ENCODE results near the gene AHDC1. TPM values are rescaled to one million over a fixed set of nuclear protein-coding genes. Genes with fewer than 3 reads are reported as not detected.

The AHDC1 gene
- total RNA-seq, 1 donor from 2014 or later: 61.6 TPM

DNA sequence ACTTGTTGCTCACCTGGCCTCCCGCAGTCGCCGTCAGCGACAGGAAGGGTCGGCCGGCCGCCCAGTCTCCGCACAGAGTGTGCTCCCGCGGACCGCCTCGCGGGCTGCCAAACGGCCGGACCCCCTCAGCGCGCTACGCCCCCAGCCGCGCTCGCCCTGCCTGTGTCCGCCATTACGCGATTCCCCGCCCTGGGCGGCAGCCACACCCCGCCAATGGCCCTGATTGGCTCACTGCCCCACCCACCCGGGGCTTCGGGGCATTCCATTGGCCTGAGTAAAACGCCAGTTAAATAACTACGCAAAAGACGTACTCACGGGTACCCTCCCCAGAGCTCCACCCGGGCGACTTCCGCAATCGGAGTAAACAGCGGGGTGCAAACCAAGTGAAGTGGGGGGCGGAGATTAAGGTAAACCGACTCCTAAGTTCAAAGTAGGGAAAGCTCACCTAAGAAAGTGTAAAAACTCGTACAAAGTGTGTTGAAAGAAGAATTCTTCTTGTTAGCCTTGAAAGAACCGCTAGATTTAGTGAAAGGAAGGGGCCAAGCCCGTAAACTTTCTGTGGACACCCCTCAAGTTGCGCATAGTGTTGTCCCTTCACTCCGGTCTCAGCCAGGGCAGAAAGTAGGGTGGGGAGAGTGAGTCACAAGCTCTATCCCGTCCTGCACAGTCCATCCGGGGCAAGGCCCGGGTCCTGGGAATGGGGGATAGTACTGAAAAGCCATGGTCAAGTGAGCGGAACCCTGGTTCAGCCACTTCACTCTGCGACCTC is 113.8 kb downstream of the AHDC1 start, which contains the start of gene WASF2:
Gene WASF2, minus strand, starts transcription at position 195 of the 769 bp plus-strand sequence. CDS start 61,277 bp downstream, outside the sequence.
- peak; percentile 98 for DNase-seq (ENCODE audit: low spot score)

DNA sequence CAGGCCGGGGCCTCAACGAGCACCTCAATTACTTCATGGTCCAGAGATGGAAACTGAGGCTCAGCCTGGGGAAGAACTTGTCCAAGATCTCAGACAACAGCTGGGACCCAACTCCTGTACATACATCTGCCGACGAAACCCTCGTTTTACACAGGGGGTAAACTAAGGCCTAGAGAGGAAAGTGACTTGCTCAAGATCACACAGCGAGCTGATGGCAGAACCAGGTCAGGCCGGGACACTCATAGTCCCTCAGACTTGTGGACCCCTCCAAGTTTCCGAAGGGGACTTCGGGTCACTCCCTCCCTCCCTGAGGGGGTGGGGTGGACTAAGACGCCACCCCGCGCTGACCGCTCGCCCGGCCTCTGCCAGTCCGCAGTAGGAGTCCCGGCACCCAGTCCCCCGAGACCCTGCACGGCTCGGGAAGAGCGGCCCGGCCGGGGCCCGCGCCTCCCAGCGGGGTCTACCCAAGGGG is 114.4 kb downstream of the AHDC1 start:
- no peak for DNase-seq (ENCODE audit: low spot score)

DNA sequence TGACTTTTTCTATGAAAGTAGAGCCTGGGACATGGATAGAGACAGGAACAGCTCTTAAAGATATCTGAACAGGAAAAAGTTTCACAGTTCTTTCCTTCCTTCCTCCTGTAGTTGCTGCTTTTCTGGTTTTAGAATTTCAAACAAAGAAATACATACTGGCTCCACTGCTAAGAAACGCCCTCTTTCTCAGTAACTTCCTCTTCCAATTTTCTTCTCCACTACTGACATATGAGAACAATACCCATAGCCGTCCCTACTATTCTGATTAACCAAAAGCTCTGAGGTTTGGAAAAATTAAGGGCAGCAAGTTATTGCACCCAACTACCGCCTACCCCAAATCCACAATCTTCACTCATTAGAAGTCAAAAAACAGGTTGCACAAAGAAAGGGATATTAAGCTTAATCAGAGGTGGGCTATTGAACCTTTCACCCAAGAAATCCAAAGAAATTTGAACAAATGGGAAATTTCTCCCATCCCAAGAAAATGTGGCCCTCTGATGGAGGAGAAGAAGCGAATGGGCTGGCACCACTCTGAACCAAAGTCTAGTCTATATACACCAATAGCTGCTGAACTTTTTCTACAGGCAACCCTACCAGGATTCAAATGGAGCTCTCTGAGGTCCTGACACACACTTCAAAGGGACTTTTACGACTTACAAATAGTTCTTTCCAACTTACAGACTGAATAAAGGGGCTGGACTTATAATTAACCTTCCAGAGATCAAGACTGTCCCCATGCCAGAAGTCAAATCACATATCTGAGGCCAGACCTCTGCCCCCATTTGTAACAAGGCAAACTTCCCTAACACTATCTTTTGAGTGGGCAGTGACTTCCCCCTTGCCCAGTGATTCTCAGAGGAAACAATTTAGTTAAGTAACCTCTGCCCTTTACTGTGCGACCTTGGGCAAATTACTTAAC is 115.7 kb downstream of the AHDC1 start:
- no peak for DNase-seq (ENCODE audit: low spot score)

DNA sequence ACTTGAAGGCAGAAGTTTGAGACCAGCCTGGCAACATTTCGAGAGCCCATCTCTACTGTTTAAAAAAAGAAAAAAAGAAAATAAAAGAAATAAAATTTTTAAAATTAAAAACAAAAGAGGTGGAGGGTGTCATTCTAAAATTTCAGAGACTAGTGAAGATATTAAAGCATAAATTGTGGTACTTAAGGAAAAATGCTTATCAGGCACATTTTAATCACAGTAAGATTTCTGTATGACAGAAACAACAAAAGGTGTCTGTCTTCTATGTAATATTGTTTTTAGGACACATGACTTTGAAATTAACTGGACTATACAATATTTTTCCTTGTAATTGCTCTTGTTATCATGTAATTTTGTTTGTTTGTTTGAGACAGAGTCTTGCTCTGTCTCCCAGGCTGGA is 118.6 kb downstream of the AHDC1 start:
- no peak for DNase-seq (ENCODE audit: low spot score)

Other genes starting within 250 kb of the AHDC1 start
- 50.9 TPM for gene MAP3K6, start 237.2 kb downstream of the AHDC1 start, total RNA-seq
- gene FCN3, start 229.3 kb downstream of the AHDC1 start, total RNA-seq: 3.5 TPM
- 5.4 TPM for gene CD164L2, start 220.8 kb downstream of the AHDC1 start, total RNA-seq
- 0.09 TPM for gene GPR3, start 211.5 kb downstream of the AHDC1 start, total RNA-seq
- 124 TPM for gene WASF2, start 114.0 kb downstream of the AHDC1 start, total RNA-seq
- gene FGR, start 31.0 kb upstream of the AHDC1 start, total RNA-seq: 7.6 TPM
- 302 TPM for gene IFI6, start 68.0 kb upstream of the AHDC1 start, total RNA-seq
- 16.8 TPM for gene FAM76A, start 121.8 kb upstream of the AHDC1 start, total RNA-seq
- gene STX12, start 169.1 kb upstream of the AHDC1 start, total RNA-seq: 78.8 TPM
- gene PPP1R8, start 226.6 kb upstream of the AHDC1 start, total RNA-seq: 36.5 TPM